SKM-1 treated with dmso at 0.1 percent for 144 hours (cell line): Measurements from ENCODE around the gene HOXA3.

Experiments used
- DNase-seq: peaks from one replicate; lab custom pipeline; 2025; ENCODE audit not compliant: unreplicated experiment; lab: John Stamatoyannopoulos, UW

HOXA3 gene

GRCh38 chr7:27106181-27106900, 46.0 kb downstream of the HOXA3 start:
- no peak for DNase-seq

DNA sequence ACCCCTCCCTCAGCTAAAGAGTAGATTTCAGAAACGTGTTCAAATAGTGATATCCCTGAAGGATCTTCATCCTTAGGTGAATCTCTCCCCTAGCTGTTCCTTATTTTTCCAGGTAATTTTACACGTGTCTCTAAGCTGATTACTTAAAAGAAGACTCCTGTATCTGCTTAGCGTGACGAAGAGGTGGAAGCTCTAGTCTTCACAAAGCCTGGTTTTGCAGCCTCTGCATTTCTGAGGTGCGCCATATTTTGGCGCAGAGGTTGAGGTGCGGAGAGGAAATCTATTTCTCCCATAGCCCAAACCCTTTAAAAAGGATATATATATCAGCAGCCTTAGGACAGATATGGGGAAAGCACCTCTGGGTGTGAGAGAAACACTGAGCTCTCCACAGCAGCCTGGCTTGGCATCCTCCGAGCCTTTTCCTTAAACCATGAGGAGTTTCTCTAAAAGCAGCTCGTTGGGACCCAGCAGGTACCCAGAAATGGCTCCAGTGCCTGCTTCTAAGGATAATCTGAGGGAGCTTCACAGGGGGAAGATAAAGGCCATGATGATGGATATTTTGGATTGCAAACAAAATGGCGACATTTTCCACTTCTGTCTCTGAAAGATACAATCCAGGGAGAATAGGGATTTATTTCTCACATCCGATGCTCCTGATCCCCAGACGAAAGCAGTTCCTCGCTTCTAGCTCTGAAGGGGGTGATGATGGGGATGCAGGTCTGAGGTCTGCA, 46.9 kb downstream of the HOXA3 start:
- DNase-seq = no peak

- DNase-seq = no peak
Measured at GRCh38 chr7:27104341-27105058, 47.9 kb downstream of the HOXA3 start.

- DNase-seq = no peak
Measured at GRCh38 chr7:27103489-27104226, 48.7 kb downstream of the HOXA3 start.

DNA sequence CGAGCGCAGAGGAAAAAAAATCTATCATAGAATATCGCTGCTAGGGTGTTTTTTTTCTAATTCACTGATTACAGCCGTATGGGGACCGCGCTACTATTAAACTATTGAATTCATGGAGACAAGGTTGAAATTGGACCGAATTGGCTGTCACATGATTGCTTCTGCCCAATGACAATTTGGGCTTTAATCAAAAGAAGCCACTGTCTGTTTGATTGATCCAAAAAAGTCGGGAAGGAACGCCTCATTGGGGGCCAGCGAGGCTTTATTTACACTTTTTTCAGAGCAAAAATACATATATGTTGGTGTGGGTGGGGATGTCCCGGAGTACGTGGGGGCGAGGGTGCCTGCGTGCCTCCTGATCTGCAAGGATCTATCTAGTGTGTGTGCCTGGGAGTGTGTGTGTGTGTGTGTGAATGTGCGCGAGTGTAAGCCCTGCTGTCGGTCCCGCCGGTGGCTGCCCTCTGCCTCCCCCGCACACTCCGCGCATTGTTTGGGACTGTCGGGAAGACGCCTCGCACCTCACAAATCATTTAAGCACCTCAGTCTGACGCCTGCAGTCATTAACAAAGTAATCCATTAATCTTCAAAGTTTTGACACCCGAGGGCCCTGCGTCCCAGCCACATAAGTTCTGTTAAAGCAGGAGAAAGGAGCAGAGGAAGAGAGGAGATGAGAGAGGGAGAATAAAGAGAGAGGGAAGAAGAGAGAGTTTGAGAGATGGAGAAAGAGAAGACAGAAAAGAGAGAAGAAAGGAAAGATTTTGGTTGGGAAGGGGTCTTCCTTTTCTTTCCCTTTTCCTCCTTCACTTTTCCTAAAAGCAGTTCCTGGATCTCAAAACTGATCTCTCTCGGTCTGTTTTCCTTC, 49.6 kb downstream of the HOXA3 start, which contains the start of gene HOXA2:
Gene HOXA2 (minus strand): TSS at position 103 of the 862 bp plus-strand sequence. CDS start 183 bp downstream, outside the sequence.
- DNase-seq = no peak

DNA sequence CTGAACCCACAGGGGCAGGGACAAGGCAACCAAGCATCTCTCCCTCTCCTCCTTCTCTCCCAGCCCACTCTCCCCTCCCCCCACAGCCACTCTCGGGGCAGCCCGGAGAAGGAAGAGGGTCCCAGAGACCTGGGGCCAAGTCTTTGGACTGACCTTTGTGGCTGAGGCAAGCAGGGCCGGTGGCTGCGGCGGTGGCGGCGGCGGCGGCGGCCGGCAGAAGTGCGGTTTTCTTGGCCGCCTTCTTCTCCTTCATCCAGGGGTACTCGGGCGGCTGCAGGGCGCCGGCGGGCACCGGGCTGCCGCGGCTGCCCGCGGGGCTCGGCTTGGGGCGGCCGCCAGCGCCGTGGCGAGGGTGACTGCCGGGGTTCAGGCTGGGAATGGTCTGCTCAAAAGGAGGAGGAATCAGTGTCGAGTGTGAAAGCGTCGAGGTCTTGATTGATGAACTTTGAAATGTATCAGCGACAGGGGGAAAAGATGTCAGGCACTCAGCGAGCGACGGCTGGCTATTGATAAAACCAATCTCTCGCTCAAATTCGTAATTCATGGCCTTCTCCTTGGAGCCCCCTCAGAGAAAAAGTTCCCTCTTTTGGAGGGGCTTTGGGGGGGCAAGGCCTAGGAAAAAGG, 50.3 kb downstream of the HOXA3 start:
- no peak for DNase-seq

- DNase-seq = no peak
Measured at GRCh38 chr7:27101171-27101956, 51.0 kb downstream of the HOXA3 start.

DNA sequence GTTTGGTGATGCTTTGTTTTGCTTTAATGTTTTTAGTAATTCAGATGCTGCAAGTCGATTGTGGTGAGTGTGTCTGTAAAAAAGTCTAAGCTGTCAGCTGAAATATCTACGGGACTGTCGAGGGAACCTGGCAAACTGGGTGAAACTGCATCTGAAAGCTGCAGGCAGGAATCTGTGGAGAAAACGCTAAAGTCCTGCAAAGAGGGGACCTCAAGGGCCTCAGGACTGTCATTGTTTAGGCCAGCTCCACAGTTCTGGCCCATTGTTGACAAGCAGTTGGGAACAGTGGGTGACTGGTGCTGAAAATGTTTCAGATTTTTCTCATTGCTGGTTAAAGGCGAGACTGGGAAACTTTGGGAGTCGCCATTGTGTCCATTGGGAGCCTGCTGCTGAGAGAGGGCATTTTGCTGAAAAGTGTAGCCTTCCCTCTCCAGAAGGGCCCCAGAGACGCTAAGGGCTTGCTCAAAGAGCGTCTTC, 51.7 kb downstream of the HOXA3 start:
- no peak for DNase-seq

- DNase-seq = no peak
Measured at GRCh38 chr7:27099453-27100370, 52.7 kb downstream of the HOXA3 start.

DNA sequence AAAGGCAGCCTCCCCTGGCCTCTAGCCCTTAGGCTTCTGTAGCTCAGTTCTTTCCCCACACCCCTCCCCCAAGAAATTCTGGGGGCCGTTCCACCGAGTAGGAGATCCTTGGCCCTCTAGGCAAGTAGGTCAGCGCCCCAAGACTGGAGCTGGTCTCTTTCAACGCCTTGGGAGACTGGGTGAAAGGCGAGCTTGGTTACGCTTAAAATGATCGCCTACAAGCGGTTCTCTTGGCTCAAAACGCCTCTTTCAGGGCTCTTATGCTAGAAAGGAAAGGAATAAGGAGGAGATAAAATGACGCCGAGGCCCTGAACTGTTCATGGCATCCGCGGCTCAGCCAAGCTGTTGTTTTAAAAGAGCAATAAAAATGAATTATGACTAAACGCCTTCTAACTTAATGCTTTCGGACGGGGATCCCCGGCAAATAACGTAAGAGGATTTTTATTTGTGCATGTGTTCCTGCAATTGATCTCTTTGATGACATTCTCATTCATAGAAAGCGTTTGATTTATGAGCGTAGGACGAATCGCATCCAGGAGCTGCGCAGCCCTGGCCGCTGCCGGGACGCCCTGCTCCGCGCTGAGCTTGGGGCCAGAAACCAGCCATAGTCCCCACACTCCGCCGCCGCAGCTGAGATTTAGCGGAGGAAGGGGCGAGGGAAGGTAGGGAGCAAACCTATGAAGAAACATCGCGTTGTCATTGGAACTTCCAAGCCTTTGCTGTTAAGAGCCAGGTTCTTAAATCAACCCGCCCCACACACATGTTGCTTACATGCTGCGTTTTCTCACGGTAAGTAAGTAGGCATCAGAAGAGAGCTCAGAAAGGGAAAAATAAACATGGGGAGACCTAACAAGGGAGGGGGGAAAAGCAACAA, 53.6 kb downstream of the HOXA3 start:
- DNase-seq = no peak

DNA sequence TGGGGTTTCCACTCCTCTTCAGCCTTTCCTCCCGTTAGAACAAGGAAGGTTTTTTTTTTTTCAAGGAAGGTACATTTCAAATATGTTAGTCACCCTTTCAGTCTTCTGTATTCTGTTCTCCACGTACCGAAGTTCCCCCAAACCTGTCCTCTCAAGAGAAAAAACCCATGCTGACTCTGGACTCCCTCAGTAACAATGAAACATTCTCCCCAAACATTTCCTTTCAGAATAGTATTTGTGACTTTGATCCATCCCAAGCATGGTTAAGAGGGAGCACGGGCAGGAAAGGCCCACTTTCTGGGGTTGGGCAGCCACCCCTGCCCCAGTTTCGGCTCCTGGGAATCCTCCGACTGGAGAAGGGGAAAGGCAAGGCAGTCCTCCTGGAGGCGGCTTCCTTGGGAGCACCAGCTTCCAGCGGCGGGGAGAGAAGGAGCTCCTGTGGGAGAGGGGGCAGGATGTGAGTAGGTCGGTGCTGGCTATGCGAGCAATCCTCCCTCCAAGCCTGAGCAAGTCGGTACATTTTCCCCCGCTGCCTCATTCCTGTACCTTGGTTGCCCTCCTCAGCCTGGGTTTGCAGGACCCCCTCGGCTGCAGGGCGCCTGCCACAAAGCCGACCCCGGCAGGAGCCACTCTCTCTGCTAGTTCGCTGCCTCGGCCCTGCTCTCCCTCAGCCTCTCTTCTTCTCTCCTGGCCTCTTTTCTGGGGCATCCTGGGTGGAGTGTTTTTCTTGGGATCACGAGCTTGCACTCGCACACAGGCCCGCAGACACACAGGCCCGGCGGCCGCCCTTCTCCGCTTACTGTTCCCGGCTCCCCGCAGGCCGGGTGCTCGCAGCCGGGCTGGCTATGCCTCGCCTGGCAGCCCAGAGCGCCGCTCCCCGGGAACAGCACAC, 54.5 kb downstream of the HOXA3 start:
- DNase-seq = no peak

- DNase-seq = peak; percentile 48
Measured at GRCh38 chr7:27096768-27097514, 55.4 kb downstream of the HOXA3 start.

DNA sequence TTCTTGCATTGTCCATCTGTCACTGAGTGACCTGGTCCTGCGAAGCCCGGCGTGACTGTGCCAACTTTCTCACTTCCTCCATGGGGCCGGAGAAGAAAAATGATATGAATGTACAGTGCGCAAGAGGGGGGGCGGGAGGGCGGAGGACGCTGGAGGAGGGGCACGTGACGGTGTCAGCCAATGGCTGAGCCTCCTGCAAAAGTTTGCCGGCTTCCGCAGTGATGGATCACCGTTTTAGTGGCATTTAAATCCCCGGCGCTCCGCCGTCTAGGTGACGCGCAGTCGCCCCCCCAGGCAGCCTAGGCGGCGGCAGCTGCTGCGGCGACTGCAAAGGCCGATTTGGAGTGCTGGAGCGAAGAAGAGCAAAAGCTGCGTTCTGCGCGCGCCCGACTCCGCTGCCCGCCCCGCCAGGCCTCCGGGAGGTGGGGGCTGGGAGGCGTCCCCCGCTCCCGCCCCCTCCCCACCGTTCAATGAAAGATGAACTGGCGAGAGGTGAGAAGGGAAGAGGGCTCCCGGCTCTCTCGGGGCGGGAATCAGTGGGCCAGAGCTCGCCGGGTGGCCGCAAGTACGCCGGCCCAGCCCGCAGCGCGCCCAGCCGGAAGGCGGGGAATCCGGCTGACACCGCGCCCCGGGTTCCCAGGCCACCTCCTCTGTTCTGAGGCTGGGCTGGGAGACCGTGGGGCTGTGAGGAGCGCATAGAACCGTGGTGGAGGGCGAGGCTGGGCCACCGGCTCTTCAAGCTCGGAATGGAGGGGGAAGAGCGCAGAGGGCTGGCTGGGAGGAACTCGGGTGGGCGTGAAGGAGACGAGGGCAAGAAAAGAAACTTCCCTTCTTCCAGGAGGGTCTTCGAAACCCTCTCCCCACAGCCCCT, 56.3 kb downstream of the HOXA3 start, which contains the start of gene HOXA1:
Gene HOXA1 (minus strand): TSS at position 104 of the 871 bp plus-strand sequence. CDS start 88 bp downstream, at position 16.
- peak; percentile 84 for DNase-seq
